GM21390 (cell line): Measurements from ENCODE around the gene PXK.

Experiments used
- ATAC-seq: cut with Tn5 transposase; IDR thresholded peaks from one replicate; pipeline ENCODE4 v1.9.1; 2021; ENCODE audit not compliant: unreplicated experiment

PXK gene

DNA sequence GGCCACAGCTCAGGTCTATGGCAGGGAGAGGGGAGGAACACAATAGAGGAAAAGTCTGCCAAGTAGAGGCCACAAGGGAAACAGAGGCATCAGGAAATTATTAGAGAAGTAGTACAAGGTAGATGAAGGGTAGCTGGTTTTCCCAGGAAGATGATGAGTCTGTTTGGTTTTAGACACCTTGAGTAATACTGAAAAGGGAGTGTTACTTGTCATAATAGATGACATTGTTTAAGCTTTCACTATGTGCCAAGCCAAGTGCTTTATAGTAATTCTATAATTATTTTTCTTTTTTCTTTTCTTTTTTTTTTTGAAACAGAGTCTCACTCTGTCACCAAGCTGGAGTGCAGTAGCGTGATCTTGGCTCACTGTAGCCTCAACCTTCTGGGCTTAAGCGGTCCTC lies 13.7 kb downstream of the PXK start:
- ATAC-seq, result no peak

DNA sequence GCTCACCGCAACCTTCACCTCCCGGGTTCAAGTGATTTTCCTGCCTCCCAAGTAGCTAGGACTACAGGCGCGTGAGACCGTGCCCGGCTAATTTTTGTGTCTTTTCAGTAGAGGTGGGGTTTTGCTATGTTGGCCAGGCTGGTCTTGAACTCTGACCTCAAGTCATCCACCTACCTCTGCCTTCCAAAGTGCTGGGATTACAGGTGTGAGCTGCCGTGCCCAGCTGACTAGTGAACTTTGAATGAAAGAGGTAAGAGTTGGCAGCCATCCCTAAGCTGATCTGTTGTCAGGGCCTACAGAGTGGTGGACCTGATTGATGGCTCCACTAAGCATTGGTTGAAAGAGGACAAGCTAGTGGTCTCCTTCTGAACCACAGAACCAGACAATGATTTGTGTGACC lies 15.3 kb downstream of the PXK start:
- ATAC-seq, result no peak

DNA sequence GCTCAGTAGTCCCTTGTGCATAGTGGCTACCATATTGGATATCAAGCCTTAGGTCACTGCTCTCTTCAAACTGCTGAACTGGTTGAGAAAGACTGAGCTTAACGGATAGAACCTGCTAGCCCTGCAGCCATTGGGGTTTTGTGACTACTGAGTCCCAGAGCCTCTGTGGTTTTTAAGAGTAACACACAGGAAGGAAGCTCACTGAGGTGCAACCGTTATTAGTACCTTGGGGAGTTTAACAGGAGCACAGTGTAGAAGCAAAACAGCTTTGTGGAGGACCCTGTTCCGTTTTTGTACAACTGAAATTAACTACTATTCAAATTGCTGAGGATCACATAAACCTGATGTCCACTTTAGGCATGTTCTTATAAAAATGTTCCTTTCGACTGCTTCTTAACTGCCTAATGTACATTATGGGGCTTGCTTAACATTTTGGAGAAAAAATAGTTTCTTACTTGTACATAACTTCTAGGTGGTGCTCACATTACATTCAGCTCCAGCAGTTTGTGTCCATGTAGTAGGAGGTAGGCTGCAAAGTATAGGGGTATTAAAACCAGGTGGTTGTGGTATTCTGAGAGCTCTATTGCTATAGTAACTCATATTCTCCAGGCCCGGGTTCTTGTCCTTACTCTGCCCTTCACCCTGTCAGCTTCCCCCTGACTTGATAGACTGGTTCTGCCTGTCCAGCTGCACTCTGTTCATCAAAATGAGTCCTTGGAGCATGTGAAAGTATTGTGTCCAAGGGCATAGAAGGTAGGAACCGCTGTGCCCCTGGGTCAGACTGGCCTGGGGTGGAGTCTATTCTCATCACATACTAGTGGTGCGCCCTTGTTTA lies 17.3 kb downstream of the PXK start:
- peak; percentile 88 for ATAC-seq

DNA sequence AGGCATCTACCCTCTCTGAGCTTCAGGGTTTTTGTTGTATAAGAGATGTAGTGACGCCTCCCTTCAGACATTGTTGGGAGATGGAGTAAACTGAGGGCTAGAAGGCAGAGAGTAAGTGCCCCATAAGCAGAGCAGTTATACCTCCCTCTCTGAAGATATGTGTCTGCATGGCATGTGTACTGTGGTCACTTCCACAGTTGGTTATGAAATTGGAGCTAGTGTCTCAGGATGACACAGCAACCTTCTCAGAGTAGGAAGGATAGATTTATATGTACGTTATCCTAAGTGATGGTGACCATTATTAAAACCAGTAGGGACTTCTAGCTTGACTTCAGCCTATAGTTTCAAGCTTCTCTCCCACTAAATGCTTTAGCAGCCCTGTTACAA lies 17.9 kb downstream of the PXK start:
- ATAC-seq, result no peak

DNA sequence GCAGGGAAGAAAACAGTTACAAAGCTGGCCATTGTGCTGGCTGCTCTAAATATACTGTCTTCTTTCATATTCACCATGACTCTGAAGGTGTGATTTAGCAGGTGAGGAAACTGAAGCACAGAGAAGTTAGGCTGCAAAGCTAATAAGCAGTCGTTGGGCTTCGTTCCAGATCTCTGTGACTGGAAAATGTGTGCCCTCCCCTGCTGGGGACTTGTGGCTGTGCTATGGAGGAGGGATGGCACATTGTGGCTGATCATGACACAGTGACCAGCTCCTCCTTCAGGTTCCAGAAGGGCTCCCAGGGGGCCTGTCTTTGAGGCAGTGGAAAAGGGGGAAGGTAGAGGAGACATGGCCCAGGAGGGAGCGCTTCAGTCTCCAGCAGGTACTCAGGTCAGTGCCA lies 19.2 kb downstream of the PXK start:
- no peak for ATAC-seq

DNA sequence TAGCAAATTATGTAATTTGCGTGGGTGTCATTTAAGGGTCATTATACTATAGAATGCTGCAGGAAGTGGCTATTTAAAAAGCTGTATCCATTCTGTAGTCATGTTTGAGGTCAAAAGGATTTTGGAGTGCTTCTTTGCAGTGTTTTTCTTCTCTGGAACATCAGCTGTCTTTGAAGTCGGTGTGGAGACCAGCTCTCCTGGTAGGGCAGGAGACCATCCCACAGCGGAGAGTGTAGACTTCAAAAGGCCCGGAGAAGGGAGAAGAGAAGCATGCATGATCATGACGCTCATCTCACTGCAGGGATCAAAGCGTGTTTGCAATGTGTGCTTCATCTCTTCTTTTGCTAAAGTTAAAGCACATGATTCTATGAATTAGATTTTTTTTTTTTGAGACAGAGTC lies 19.9 kb downstream of the PXK start:
- ATAC-seq, result no peak

DNA sequence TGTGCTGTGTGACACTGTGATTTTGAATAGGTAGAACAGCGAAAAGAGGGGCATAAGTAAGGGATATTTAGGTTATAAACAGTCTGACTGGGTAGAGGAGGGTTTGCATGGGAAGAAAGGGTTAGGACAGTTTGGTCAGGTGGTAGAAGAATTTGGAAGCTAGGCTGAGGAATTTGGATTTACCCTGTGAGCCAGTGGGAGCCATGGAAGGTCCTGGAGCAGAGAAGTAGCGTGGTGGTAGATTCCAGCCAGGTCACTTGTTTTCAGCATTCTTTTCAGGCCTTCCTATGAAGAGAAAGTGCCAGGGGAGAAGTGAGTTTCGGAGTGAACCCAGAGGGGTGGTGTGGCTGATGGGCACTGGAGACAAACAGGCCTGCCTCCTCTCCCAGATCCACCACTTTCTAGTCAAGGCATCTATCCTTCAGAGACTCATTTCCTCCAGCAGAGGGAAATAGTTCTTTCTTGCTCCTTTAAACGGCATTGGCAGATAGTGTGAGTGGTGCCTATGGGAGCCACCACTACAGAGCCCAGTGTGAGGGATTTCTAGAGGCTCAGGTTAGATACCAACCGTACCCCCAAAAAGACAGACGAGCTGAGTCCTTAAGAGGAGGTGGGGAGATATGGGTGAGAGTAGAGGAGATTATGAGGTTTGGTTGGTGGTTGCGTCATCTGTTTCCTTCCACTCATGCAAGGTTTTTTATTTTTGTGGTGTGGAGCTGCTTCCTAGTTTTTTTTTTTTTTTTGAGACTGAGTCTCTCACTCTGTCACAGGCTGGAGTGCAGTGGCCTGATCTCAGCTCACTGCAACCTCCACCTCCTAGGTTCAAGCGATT lies 21.2 kb downstream of the PXK start:
- ATAC-seq, result no peak

DNA sequence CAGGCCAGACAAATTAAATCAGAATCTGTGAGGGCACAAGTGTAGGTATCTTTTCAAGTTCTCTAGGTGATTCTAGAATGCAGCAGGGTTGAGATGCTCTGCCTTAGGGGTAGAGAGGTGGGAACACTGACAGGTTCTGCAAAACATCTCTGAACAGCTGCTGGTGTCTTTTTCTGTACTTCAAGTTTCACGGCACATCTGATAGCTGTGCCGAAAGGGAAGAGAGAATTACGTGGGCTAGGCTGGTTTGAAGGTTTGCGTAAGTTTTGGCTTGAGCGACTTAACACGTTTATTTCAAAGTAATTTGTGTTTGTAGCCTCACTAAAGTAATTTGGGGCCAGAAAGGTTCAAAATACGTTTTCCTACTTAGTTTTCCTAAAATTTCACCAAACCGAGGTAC lies 22.5 kb downstream of the PXK start:
- ATAC-seq, result peak; percentile 55

DNA sequence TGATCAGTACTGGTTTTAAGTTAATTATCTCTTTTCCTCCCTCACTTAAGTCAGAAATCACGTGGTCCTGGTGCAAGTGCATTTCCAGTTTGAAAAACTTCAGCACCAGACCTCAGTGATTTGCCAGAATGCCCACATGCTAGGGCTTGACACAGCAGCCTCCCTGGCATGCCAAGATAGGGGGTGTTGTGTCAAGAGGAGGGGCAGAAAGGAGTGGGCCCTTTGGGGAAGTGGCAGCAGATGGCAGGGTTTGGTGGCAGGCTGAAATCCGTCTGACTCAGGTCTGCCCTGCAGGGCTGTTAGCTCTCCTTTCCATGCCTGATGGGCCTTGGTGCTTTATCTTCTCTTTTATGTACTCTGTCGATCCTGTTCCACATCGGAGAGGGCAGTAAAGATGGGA lies 23.4 kb downstream of the PXK start:
- no peak for ATAC-seq

DNA sequence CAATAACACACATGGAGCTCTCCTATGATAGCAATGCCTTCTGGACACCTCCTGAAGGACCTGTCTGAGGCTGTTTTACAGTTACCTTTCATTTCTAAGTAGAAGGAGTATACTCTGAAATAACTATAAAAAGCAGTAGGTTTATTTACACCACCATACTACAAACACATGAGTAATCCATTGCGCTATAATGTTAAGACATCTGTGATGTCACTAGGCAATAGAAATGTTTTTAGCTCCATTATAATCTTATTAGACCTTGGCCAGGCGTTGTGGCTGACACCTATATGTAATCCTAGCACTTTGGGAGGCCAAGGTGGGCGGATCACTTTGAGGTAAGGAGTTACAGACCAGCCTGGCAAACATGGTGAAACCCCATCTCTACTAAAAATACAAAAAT lies 24.7 kb downstream of the PXK start:
- ATAC-seq, result no peak

DNA sequence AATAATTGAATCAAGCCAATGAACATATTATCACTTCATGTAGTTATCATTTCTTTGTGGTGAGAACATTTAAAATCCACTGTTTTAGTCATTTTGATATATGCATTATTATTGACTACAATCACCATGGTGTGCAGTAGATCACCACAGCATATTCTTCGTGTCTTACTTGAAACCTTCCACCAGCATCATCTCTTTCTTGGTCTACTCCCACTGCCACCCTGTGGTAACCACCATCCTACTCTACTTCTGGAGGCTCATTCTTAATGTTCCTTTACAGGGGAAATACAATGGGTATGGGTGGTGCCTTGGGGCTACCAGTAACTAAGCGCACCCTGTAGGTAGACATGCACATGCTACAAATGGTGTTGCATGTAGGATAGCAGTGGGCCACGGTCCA lies 25.4 kb downstream of the PXK start:
- no peak for ATAC-seq

DNA sequence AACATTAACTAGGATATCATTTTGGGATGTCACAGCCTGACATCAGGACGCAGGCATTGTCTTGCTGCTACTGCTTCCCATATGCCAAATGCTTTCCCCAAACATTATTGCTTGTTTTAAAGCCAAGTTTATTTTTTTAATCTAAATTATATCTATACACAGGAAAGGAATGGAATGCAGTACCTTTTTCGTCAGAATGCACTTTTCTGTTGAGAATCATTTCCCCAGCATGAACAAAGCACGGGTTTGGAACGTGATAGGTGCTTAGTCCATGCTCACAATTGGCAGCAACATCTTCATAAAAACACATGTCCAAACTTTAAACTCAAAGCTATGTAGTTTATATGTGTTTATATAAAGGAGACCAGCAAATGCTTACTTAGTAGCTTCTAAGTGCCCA lies 26.1 kb downstream of the PXK start:
- ATAC-seq, result no peak

DNA sequence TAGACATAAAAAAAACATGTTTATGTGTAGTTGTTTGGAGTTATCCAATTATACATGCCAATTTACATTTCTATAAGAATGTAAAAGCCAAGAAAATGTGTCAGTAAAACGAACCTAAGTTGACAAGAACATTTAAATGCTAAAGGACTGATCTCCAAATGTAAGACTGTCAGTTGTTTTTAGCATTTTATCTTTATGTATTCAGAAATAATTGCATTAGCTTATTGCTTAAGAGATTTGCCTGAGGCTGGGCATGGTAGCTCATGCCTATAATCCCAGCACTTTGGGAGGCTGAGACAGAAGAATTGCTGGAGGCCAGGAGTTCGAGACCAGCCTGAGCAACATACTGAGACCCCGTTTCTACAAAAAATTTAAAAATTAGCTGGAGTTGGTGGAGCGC lies 26.9 kb downstream of the PXK start:
- no peak for ATAC-seq

DNA sequence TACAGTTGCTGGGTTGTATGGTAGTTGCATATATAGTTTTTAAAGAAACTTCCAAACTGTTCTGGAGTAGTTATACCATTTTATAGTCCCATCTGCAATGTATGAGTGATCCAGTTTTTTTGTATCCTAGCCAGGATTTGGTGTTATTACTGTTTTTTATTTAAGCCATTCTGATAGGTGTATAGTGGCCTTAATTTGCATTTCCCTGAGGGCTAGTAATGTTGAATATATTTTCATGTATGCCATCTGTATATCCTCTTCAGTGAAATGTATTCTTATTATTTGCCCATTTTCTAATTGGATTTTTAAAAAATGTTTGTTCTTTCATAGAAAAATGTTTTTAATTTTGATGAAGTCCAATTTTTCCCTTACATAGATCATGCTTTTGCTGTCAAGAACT lies 29.2 kb downstream of the PXK start:
- ATAC-seq, result no peak

DNA sequence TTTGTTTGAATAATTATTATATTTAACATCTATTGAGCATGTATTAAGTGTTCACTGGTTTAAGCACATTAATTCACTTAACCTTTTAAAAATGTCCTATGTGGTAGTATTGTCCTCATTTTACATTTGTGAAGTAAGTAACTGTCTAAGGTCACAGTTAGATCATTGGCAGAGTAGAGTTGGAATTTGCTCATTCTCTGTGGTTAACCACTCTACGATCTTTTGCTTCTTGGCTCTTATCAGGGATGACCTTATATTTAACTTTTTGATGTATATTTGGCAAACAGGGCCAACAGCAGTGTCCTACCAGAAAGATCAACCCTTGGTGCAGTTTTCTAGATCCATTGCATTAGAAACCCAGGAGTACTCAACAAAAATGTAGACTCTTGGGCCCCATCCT lies 34.0 kb downstream of the PXK start:
- no peak for ATAC-seq

DNA sequence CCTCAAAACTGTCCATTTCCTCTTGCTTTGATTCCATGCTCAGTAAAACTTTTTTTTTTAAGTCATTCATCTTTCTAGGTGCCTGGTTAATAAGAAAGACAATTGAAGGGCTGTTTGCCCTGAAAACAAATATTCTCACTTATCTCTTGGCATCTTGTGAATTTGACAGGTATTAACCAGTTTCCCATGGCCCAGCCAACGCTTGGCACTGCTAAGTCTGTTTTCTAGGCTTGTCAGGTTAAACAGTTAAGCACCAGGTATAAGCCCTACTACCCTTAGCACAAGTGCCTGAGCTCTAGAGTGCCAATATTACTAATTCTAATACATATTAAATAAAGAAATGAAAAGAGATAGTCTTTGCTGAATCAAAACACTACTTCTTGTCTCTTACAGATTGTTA lies 36.3 kb downstream of the PXK start:
- no peak for ATAC-seq

DNA sequence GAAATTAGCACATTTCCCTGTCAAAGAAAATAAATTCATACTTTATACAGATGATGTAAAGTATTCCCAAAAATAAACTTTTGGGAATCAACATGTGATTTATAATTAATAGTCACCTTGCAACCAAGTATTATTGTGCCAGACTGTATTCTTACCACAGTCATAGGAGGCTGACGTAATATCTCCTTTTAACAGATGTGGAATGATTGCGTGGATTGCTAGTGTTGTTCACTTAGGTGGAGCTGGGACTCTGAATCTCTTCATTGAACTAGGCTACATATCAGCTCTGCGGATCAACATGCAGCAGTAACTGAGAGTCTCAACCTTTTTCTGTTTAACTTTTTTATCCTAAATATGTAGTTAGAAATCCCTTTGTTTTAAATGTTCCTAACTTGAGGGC lies 37.2 kb downstream of the PXK start:
- no peak for ATAC-seq

DNA sequence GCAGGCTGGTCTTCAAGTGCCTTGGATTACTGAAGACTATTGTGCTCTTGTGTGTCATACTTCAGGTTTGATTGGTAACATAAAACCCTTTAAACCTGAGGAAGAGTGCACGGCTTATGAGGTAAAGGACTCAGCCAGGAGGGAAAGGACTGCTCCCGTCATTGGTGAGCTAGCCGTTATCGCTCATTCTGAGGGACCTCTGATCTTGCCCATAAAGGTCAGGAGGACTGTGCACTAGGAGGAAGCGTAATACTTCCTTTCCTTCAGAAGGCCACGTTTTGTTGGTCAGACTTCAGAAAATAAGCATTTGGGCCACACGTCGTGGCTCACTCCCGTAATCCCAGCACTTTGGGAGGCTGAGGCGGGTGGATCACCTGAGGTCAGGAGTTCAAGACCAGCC lies 37.7 kb downstream of the PXK start:
- no peak for ATAC-seq

DNA sequence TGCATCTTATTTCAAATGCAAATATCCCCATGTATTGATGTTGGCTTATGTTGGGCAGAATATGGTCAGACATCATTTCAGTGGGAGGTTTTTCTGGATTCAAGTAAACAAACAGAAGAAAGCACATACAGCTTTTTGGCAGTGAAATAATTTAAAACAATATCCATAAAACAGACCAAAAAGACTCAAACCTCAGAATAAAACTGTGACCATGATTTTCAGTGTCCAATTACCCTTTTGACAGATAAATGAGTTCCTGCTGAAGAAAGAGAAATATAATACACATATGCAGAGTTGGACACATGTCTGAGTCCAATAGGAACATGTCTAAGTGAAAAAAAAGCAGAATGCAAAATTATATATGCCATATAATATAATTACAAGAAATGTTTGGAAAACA lies 39.1 kb downstream of the PXK start:
- ATAC-seq, result no peak

DNA sequence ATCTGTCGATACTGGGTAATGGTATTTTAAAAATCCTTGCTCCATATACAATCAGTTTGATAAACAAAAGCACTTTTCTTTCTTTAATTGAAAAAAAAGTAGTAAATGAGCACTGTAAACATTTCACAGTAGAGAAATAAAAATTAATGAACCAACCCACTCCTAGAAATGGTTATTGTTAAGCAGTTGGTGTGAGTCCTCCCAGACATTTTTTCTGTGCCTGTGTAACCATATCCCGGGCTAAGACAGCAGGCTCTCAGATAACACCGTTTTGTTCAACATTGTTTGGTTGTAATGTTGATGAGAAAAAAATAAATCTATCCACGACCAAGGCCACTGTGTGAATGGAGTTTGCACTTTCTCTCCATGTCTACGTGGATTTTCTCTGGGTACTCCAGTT lies 42.6 kb downstream of the PXK start:
- ATAC-seq, result no peak

DNA sequence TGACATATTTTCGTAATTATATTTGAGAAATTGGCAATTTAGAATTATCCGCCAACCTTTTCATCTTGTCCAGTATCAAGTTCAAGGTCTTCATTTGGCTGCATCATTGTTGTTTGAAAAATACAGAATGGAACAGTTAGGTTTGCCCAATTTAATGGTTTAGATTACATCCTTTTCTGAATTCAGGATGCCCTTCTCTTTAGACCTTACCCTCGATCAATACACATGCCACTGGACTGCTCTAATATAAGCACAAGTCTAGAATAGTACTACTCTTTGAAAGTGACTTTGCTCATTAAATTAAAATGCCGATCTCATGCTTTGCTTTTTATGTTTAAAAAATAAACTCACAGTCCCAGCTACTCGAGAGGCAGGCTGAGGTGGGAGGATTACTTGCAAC lies 44.5 kb downstream of the PXK start:
- no peak for ATAC-seq

DNA sequence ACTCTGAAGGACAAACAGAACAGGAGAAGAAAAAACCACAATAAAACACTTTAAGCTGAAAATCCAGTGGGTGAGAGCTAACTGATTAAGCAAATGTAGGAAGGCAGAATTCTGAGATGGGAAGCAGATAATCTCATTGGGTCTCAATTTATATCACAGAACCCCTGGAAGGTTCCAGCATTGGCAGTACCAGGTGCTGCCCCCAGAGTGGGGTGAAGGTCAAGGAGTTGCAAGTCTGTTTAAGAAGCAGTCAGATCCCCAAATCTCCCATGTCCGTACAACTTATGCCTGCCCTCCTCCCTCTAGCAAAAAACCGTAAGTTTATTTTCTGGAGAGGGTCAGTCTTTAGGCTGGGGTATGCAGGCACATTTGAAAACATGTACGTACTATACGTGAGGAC lies 45.1 kb downstream of the PXK start:
- no peak for ATAC-seq
